ENCODE data around the gene RORC.
"Not testable (repeated sequence)": the region's sequence is repeated elsewhere in the genome, so short reads cannot be mapped to it uniquely, and the experiment has no call there.

RORC gene

DNA sequence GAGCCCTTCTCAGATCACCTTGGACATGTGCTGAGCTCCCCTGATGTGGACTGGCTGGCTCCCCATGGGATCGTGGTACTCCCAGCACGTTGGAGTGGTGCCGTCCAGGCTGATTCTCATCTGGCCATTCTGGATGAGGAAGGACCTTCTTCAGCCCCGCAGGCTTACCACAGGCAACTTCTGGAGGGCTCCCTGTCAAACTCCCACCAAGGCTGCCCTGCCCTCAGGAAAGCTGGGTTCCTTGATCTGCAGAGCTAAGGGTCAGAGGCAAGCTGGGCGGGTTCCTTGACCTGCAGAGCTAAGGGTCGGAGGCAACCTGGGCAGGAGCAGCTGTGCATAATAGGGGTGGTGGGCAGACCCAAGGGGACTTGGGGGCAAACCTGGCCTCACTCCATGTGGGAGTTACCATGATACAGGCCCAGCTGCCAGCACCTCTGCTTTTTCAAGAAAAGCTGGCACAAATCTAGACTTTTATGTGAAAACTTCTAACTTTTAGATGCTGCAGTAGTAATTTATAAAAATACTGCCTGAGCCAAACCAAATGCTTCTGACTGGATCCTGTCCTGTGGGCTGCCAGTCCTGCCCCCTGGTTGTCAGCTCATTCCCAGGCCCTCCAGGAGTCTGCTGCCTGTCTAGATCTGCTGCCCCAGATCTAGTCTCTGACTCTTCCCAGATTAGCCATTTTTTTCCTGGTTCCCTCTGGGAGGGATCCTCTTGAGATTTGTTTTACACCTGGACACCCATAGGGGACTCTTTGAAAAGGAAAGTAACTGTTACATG, 27.5 kb upstream of the RORC start:
- Histone ChIP-seq H3K27me3 (replicated peaks; ENCODE audit: control insufficient read depth, insufficient read depth, low read length) (no peaks in the 10 kb centered on the region), H3K36me3 (ENCODE audit: control insufficient read depth, insufficient read depth, low read length) (no peaks in the 10 kb centered on the region), H3K4me3 (replicated peaks; ENCODE audit: low read depth, low read length) (no peak overlapping the region)
- TF ChIP-seq CTCF (IDR thresholded peaks at IDR 0.05; ENCODE audit: insufficient read depth, low read length, poor library complexity, severe bottlenecking) = no peak
- no peak for DNase-seq (ENCODE audit: extremely low read depth, insufficient read length)

- no peak for DNase-seq (ENCODE audit: extremely low read depth, insufficient read length)
- no peak for TF ChIP-seq CTCF (IDR thresholded peaks at IDR 0.05; ENCODE audit: insufficient read depth, low read length, poor library complexity, severe bottlenecking)
- Histone ChIP-seq H3K4me3 (replicated peaks; ENCODE audit: low read depth, low read length) (no peak overlapping the region), H3K36me3 (ENCODE audit: control insufficient read depth, insufficient read depth, low read length) (no peaks in the 10 kb centered on the region), H3K27me3 (replicated peaks; ENCODE audit: control insufficient read depth, insufficient read depth, low read length) (no peaks in the 10 kb centered on the region)
Observed at GRCh38 chr1:151858030-151858746, 26.6 kb upstream of the RORC start.

DNA sequence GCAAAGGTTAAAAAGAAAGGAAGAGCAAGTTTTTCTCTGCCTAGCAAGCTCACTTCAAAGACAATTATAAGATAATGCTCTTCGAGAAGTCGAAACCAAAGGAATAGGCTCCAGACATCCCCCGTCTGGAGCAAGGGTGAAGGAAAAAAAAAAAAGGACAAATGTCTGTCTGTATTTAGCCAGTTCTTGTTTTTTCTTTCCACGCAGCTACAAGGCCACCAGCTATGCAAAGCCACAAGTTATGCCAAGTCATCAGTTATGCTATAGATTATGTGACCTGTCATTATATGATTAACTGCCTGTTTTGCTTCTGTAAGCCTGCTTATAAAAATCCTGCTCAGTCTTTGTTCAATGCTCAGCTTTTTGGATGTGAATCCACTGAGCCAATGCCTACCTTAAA, 24.3 kb upstream of the RORC start:
- TF ChIP-seq CTCF (IDR thresholded peaks at IDR 0.05; ENCODE audit: insufficient read depth, low read length, poor library complexity, severe bottlenecking) = no peak
- H3K36me3 ChIP-seq (ENCODE audit: control insufficient read depth, insufficient read depth, low read length) = no peaks in the 10 kb centered on the region
- no peak for DNase-seq (ENCODE audit: extremely low read depth, insufficient read length)
- no peaks in the 10 kb centered on the region for H3K27me3 ChIP-seq (replicated peaks; ENCODE audit: control insufficient read depth, insufficient read depth, low read length)
- no peak overlapping the region for H3K4me3 ChIP-seq (replicated peaks; ENCODE audit: low read depth, low read length)

DNA sequence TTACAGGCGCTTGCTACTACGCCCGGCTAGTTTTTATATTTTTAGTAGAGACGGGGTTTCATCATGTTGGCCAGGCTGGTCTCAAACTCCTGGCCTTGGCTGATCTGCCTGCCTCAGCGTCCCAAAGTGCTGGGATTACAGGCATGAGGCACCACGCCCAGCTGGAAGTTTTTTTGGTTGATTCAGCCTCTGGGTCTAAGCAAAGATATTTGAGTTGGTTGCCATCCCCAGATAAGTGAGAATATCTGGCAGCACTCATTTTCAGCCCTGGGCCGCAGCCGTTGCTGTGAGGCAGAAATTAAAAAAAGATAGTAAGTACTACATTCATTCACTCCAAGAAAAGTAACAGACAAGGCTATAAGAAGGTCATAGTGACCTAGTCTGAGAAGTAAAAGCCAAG, 23.9 kb upstream of the RORC start:
- H3K27me3 ChIP-seq (replicated peaks; ENCODE audit: control insufficient read depth, insufficient read depth, low read length); H3K4me3 ChIP-seq (replicated peaks; ENCODE audit: low read depth, low read length); H3K36me3 ChIP-seq (ENCODE audit: control insufficient read depth, insufficient read depth, low read length); DNase-seq (ENCODE audit: extremely low read depth, insufficient read length): not testable (repeated sequence)

- no peak for TF ChIP-seq CTCF (IDR thresholded peaks at IDR 0.05; ENCODE audit: insufficient read depth, low read length, poor library complexity, severe bottlenecking)
- no peak for DNase-seq (ENCODE audit: extremely low read depth, insufficient read length)
- Histone ChIP-seq H3K36me3 (ENCODE audit: control insufficient read depth, insufficient read depth, low read length) (no peaks in the 10 kb centered on the region), H3K4me3 (replicated peaks; ENCODE audit: low read depth, low read length) (no peak overlapping the region), H3K27me3 (replicated peaks; ENCODE audit: control insufficient read depth, insufficient read depth, low read length) (no peaks in the 10 kb centered on the region)
Observed at GRCh38 chr1:151854658-151855057, 23.1 kb upstream of the RORC start.

GRCh38 chr1:151853411-151853943, 21.9 kb upstream of the RORC start, which contains the start of gene THEM5:
Gene THEM5 (minus strand): TSS chr1:151853712. CDS start chr1:151853565, 147 bp downstream.
- no peak for DNase-seq (ENCODE audit: extremely low read depth, insufficient read length)
- no peak for TF ChIP-seq CTCF (IDR thresholded peaks at IDR 0.05; ENCODE audit: insufficient read depth, low read length, poor library complexity, severe bottlenecking)
- no peaks in the 10 kb centered on the region for H3K27me3 ChIP-seq (replicated peaks; ENCODE audit: control insufficient read depth, insufficient read depth, low read length)
- no peaks in the 10 kb centered on the region for H3K36me3 ChIP-seq (ENCODE audit: control insufficient read depth, insufficient read depth, low read length)
- no peak within 1 kb of the TSS for H3K4me3 ChIP-seq (replicated peaks; ENCODE audit: low read depth, low read length)
